NCI-H146 treated with DMSO at 0.1 percent for 48 hours (cell line): Measurements from ENCODE around the gene HIVEP3.
"Not testable (repeated sequence)": the region's sequence is repeated elsewhere in the genome, so short reads cannot be mapped to it uniquely, and the experiment has no call there.

Source experiments
- DNase-seq: peaks from one replicate; lab custom pipeline; 2025; ENCODE audit not compliant: unreplicated experiment; lab: John Stamatoyannopoulos, UW

Gene HIVEP3

DNA sequence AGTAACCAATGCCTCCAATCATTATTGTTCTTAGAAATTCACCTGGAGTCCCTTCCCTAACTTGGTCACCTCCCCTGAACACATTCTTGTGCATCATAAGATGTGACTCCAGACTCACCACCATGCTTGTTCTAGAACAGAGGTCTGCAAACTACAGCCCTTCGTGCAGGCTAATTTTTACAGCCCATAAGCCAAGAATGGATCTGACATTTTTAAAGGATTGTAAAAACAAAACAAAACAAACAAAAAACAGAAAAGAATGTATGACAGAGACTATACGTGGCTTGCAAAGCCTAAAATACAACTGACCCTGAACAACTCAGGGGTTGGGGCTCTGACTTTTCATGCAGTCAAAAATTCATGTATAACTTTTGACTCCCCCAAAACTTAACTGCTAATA, 6.2 kb upstream of the HIVEP3 start:
- DNase-seq, result no peak

DNA sequence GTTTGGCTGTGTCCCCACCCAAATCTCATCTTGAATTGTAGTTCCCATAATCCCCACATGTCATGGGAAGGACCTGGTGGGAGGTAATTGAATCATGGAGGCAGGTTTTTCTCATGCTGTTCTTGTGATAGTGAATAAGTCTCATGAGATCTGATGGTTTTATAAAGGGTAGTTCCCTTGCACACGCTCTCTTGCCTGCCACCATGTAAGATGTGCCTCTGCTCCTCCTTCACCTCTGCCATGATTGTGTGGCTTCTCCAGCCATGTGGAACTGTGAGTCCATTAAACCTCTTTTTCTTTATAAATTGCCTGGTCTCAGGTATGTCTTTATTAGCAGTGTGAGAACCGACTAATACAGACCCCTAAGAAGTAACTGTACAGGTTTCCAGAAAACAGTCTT, 2.5 kb upstream of the HIVEP3 start:
- DNase-seq, result not testable (repeated sequence)

GRCh38 chr1:41920658-41921057, 1.9 kb upstream of the HIVEP3 start:
- no peak for DNase-seq

DNA sequence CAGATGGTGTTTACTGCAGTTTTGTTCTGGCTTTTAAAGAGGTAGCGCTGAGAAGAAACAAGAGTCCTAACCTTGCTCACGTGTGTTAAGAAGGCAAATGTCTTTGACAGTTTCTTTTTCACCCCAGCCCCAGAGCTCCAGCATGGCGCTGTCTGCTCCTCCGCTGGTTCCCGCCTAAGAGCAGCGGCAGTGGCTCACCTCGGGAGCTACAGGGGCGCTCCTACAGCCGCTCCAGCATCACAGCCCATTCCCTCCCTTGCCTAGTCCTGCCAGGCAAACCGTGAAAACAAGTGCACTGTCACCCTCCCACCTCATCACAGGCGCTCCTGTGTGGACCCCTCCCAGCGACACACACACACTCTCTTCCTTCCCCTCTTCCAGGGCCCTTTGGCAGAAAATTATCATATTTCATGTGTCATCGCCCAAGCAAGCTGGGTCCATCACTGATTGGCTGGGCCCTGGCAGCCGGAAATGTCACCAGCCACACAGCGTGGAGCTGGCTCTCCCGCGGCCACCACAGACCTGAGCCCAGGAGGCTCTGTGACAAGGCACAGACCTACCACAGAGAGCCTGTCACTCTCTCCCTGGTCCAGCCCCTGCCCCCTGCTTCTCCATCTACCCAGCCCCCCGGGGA, 1.2 kb upstream of the HIVEP3 start:
- peak; percentile 78 for DNase-seq

- DNase-seq, result no peak
Measured at GRCh38 chr1:41919131-41919530, 409 bp upstream of the HIVEP3 start.

- DNase-seq, result peak; percentile 3
Measured at GRCh38 chr1:41917835-41918449, 780 bp downstream of the HIVEP3 start.

DNA sequence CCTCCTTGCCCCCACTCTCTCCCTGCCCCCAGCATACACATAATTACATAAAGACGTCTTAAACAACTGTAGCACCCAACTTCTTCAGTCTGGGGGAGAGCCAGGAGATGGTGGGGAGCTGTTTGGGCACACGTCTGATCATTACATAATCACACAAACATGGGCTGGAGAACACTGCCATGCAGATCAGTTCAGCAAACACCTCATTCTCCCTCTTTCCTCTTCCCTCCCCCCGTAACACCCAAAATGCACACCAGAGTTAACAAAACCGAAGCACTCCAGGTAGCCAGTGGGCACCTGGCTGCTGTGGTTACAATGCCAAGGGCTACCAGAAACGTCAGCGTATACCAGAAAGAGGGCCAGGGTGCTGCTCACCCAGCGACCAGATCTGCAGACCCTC, 1.6 kb downstream of the HIVEP3 start:
- DNase-seq, result no peak

GRCh38 chr1:41915786-41916571, 2.7 kb downstream of the HIVEP3 start:
- peak; percentile 1 for DNase-seq

- no peak for DNase-seq
Measured at GRCh38 chr1:41914516-41914915, 4.2 kb downstream of the HIVEP3 start.

GRCh38 chr1:41913014-41913413, 5.7 kb downstream of the HIVEP3 start:
- no peak for DNase-seq

GRCh38 chr1:41908288-41908895, 10.3 kb downstream of the HIVEP3 start:
- no peak for DNase-seq

- no peak for DNase-seq
Measured at GRCh38 chr1:41907446-41907845, 11.3 kb downstream of the HIVEP3 start.

DNA sequence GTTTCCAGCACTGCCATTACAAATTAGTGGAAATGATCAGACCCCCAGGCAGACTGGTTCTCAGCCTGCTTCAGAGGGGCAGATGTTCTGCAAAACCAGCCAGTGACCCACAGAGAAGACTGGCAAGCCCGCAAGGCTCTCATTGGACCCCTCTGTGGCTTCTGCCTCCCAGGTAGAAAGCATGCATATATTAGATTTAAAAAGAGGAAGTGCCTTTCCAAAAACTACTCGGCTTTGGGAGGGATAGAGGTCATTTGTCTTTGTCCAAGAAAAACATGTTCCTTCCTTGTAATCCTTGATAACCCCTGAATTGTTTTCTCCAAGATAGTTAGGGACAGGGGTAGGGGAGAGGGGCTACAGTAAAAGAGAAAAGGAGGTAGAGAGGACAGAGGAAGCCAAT, 11.8 kb downstream of the HIVEP3 start:
- DNase-seq, result no peak

DNA sequence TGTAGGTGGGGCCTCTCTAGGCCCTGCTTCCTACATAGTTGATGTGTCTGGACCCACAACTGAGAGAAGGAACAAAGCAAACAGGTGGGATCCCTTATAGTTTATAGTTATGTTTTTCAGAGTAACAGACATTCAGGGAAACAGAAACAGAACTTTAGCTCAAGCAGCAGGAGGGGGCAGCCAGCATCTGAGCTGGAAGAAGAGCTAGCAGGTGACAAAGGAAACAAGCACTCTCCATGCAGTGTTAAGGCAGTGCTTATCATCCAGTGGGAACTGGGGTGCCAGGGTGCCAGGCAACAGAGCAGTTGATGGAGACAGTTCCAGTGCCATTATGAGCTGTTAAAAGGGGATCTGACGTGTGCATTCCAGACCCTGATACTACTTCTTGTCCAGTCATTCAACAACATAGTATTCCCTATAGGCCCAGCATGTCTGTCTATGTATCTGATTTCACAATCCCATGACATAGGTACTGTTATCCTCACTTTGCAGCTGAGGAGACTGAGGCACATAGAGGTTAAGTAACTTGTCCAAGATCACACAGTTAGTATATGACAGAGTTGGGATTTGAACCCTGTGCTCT, 13.5 kb downstream of the HIVEP3 start:
- DNase-seq, result no peak

DNA sequence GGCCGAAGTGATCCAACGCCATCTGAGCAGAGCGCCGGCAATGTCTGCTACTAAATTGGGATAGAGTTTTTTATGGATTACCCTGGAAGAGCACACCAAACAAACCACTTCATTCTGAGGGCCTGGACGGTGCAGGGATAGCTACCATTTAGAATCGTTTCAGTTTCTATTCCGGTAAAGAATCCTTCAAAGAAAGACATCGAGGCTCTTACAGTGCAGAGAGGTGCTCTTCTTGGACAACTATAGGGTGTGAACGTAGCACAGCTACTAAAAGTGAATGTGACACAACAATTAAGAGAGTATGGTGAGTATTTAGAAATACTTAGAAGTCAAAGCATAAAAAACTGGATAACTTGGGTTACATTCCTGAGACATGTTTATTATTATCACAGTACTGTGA, 16.1 kb downstream of the HIVEP3 start:
- DNase-seq, result no peak

DNA sequence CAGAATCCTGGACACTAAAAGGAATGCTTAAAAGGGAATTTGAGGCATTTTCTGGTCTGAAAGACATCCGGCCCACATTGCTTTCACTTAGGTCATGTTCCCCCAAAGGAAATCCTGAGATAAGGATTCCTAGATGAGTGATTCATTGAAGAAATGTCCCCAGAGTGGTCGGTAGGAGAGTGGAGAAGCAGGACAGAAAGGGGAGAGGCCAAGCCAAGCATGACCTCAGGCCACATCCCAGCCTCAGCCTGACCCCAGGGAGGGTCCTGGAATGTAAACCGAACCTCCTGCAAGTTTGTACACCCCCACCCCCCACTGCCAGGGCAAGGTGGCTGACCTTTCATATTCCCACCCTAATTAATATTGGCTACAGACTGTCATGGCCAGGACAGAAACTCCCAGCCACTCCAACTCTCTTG, 16.6 kb downstream of the HIVEP3 start:
- no peak for DNase-seq

DNA sequence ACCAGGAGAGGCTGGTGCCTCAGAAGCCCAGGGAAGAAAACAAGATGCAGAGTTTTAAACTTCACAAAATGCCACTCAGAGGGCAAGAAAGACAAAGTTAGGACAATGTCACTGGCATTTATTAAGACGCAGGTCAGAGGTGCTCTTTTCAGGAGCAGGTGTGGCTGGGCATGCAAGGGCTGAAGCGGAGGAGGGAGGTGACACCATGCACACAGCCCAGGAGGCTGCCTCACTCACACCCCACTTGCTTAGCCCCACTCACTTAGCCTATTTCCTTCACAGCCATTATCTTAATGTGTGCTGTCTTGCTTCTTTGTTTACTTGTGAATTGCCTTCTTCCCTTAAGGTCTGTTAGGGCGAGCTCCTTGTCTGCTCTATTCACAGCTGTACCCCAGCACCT, 17.2 kb downstream of the HIVEP3 start:
- no peak for DNase-seq

DNA sequence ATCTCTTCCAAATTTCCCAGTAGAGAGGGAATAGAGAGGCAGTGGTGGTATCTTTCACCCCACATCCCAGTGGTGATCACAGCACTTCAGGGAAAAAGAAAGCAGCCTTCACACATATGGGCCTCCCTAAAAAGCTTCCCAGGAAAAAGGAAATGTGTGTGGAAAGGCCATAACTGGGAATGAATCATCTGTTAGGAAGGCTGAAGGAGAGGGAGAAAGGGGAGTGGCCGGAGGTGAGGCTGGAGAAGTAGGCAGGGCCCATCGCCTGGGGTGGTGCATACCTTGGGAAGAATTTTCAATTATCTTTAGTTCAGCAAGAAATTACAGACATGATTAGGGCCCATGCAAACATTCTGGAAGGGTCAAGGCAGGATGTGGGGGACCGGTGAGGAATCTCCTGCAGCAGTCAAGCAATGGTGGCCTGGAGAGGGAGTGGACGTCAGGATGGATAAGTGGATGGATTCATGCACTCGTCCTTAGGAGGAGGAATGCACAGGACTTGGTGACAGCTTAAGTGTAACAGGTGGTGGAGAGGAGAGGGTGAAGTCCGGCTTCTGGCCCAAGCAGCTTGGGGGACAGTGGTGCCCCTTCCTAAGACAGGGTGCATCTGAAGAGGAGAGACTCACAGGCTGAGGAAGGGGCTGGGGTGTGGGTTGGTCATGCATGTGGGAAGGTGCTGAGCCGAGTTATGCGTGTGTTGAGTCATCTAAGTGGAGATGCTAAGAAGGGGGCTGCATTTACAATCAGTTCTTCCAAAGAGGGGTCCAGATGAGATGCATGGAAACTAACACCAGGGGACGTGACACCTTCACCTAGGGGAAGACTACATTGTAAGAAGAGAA, 17.9 kb downstream of the HIVEP3 start:
- no peak for DNase-seq

GRCh38 chr1:41898191-41898713, 20.5 kb downstream of the HIVEP3 start:
- no peak for DNase-seq

DNA sequence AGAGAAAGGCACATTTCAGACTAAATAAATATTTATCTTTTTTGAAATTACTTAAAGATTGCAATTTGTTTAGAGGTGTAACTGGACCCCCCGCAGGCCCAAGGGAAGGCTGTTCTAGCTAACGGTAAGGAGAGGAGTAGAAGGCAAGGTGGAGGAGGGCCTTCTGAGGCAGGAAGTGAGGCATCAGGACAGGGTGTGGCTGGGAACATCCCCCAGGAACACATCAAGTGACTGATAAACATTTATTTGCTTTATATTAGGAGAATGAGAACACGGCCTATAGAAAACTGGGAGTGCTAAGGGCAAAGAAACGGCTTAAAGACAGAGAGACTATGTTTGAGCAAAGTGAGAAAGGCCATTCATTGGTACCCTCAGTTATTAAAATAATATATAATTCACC, 23.2 kb downstream of the HIVEP3 start:
- DNase-seq, result no peak
